B cell (primary cell): Measurements from ENCODE around the gene LYSMD2.

ENCODE experiments used
- CTCF ChIP-seq: fragments of 200-600 bp; IDR thresholded peaks from one replicate; pipeline ENCODE4 v1.8.0; 2022; ENCODE audit warnings: antibody characterized with exemption, mild to moderate bottlenecking
- EZH2 ChIP-seq: IDR thresholded peaks from 2 replicates; pipeline ENCODE4 v1.6.1; 2012; ENCODE audit warnings: borderline replicate concordance, low read depth, mild to moderate bottlenecking, moderate library complexity, low read length; ENCODE audit not compliant: insufficient read depth, poor library complexity, severe bottlenecking

- no peak for TF ChIP-seq CTCF
- TF ChIP-seq EZH2: no peak
These were observed 28.9 kb upstream of the LYSMD2 start for GRCh38 chr15:51766341-51766740.
